OCI-LY1 (cell line): ENCODE results near the gene GNAQ.

Experiments
- H2AFZ ChIP-seq: fragments of 200-600 bp; sonication (generic), shearing (Covaris generic); 2 replicates; pipeline ENCODE4 v1.6.0; 2014; ENCODE audit warnings: antibody characterized with exemption, mild to moderate bottlenecking, low read length
- H3F3A ChIP-seq: fragments of 200-600 bp; sonication (generic), shearing (Covaris generic); 2 replicates; pipeline ENCODE4 v1.6.0; 2014; ENCODE audit warnings: mild to moderate bottlenecking, antibody characterized with exemption, low read length, moderate library complexity; ENCODE audit not compliant: insufficient read depth
- H3K27ac ChIP-seq: fragments of 200-600 bp; sonication (generic); 2 replicates; pipeline ENCODE4 v1.5.1; 2014; ENCODE audit warnings: low read length, mixed run types, mild to moderate bottlenecking, low read depth; ENCODE audit not compliant: poor library complexity, severe bottlenecking
- H3K27me3 ChIP-seq: fragments of 200-600 bp; sonication (generic); 2 replicates; pipeline ENCODE4 v1.6.0; 2014; ENCODE audit warnings: antibody characterized with exemption, mild to moderate bottlenecking, low read length, moderate library complexity; ENCODE audit not compliant: insufficient read depth
- H3K36me3 ChIP-seq: fragments of 200-600 bp; sonication (generic); 2 replicates; pipeline ENCODE4 v1.6.1; 2014; ENCODE audit warnings: mild to moderate bottlenecking, antibody characterized with exemption, low read length, moderate library complexity, mixed read lengths; ENCODE audit not compliant: insufficient read depth
- H3K4me1 ChIP-seq: fragments of 200-600 bp; sonication (generic); 2 replicates; pipeline ENCODE4 v1.5.1; 2014; ENCODE audit warnings: mild to moderate bottlenecking, low read length, moderate library complexity; ENCODE audit not compliant: insufficient read depth, severe bottlenecking
- H3K4me2 ChIP-seq: fragments of 200-600 bp; sonication (generic), shearing (Covaris generic); 2 replicates; pipeline ENCODE4 v1.6.1; 2014; ENCODE audit warnings: low read length
- H3K4me3 ChIP-seq: fragments of 200-600 bp; sonication (generic); 2 replicates; pipeline ENCODE4 v1.5.1; 2014; ENCODE audit warnings: low read length, low read depth, mild to moderate bottlenecking, mixed read lengths; ENCODE audit not compliant: poor library complexity, severe bottlenecking
- H3K79me2 ChIP-seq: fragments of 200-600 bp; shearing (Covaris generic); 2 replicates; pipeline ENCODE4 v1.6.1; 2016; ENCODE audit warnings: mixed run types, low read length, mixed read lengths; ENCODE audit not compliant: insufficient read depth
- H3K9ac ChIP-seq: fragments of 200-600 bp; sonication (generic), shearing (Covaris generic); 2 replicates; pipeline ENCODE4 v1.6.1; 2014; ENCODE audit warnings: mild to moderate bottlenecking, low read length, mixed read lengths
- H3K9me2 ChIP-seq: fragments of 200-600 bp; sonication (generic), shearing (Covaris generic); 2 replicates; pipeline ENCODE4 v1.6.1; 2014; ENCODE audit warnings: low read depth, mild to moderate bottlenecking, low read length, mixed read lengths
- H3K9me3 ChIP-seq: fragments of 200-600 bp; shearing (Covaris generic); 2 replicates; pipeline ENCODE4 v1.6.1; 2014; ENCODE audit warnings: low read length, mixed read lengths
- H4K20me1 ChIP-seq: fragments of 200-600 bp; sonication (generic), shearing (Covaris generic); 2 replicates; pipeline ENCODE4 v1.6.0; 2016; ENCODE audit warnings: mild to moderate bottlenecking, low read length; ENCODE audit not compliant: insufficient read depth
- CTCF ChIP-seq: fragments of 200-600 bp; sonication (generic), shearing (Covaris generic); IDR thresholded peaks from 2 replicates; pipeline ENCODE4 v1.5.1; 2017; ENCODE audit warnings: mild to moderate bottlenecking, antibody characterized with exemption, low read length, moderate library complexity, mixed read lengths
- EZH2 ChIP-seq: fragments of 200-600 bp; sonication (generic), shearing (Covaris generic); IDR thresholded peaks from 2 replicates; pipeline ENCODE4 v1.8.0; 2017; ENCODE audit warnings: borderline replicate concordance, mixed run types, mild to moderate bottlenecking, antibody characterized with exemption, low read length, moderate library complexity, mixed read lengths

Gene GNAQ

GRCh38 chr9:77756449-77756848 is 275.2 kb downstream of the GNAQ start:
- H3K4me1 ChIP-seq = no peaks in the 10 kb centered on the region
- no peaks in the 10 kb centered on the region for H3K79me2 ChIP-seq
- no peak overlapping the region for H3K4me3 ChIP-seq
- H3K27ac ChIP-seq = no peak overlapping the region
- no peaks in the 10 kb centered on the region for H3K27me3 ChIP-seq
- H3K36me3 ChIP-seq = no peaks in the 10 kb centered on the region
- TF ChIP-seq EZH2 (no peak), CTCF (peak; percentile 26; the same call in 1 of the 2 replicates)
- no peak overlapping the region for H3K9ac ChIP-seq
- H3K9me2 ChIP-seq = no peaks in the 10 kb centered on the region
- no peaks in the 10 kb centered on the region for H4K20me1 ChIP-seq
- H3K4me2 ChIP-seq = no peak overlapping the region
- H3K9me3 ChIP-seq = no peaks in the 10 kb centered on the region
- H2AFZ ChIP-seq = no peak overlapping the region
- no peaks in the 10 kb centered on the region for H3F3A ChIP-seq

- no peaks in the 10 kb centered on the region for H3K27me3 ChIP-seq
- H3K79me2 ChIP-seq = no peaks in the 10 kb centered on the region
- no peaks in the 10 kb centered on the region for H3K4me1 ChIP-seq
- TF ChIP-seq CTCF = no peak
- TF ChIP-seq EZH2 = no peak
- H3K9me2 ChIP-seq = no peaks in the 10 kb centered on the region
- H3K27ac ChIP-seq = no peak overlapping the region
- no peaks in the 10 kb centered on the region for H4K20me1 ChIP-seq
- H3K9ac ChIP-seq = no peak overlapping the region
- no peak overlapping the region for H2AFZ ChIP-seq
- H3K4me3 ChIP-seq = no peak overlapping the region
- no peak overlapping the region for H3K4me2 ChIP-seq
- H3K36me3 ChIP-seq = no peaks in the 10 kb centered on the region
- no peaks in the 10 kb centered on the region for H3K9me3 ChIP-seq
- H3F3A ChIP-seq = no peaks in the 10 kb centered on the region
These were observed 278.4 kb downstream of the GNAQ start for GRCh38 chr9:77753180-77753579.

GRCh38 chr9:77752554-77752953 is 279.1 kb downstream of the GNAQ start:
- H3K9me2 ChIP-seq = no peaks in the 10 kb centered on the region
- no peak overlapping the region for H3K27ac ChIP-seq
- no peak overlapping the region for H3K9ac ChIP-seq
- H3K4me2 ChIP-seq = no peak overlapping the region
- H3K79me2 ChIP-seq = no peaks in the 10 kb centered on the region
- no peaks in the 10 kb centered on the region for H3K27me3 ChIP-seq
- H3K9me3 ChIP-seq = no peaks in the 10 kb centered on the region
- no peaks in the 10 kb centered on the region for H3K36me3 ChIP-seq
- TF ChIP-seq CTCF (no peak), EZH2 (no peak)
- H3F3A ChIP-seq = no peaks in the 10 kb centered on the region
- H4K20me1 ChIP-seq = no peaks in the 10 kb centered on the region
- no peak overlapping the region for H3K4me3 ChIP-seq
- H2AFZ ChIP-seq = no peak overlapping the region
- H3K4me1 ChIP-seq = no peaks in the 10 kb centered on the region
